C4-2B (cell line): Measurements from ENCODE around the gene TBCEL.

Source experiments
- CTCF ChIP-seq: fragments of 450-650 bp; conservative IDR thresholded peaks from 2 replicates; pipeline ENCODE4 v1.5.1; 2017; ENCODE audit warnings: mild to moderate bottlenecking
- ZFX ChIP-seq: fragments of 450-650 bp; IDR thresholded peaks from 2 replicates; pipeline ENCODE4 v1.6.1; 2017

- TF ChIP-seq CTCF: no peak
- no peak for TF ChIP-seq ZFX
Observed at GRCh38 chr11:121110871-121111724, 87.2 kb downstream of the TBCEL start.
